K562 (cell line): ENCODE data around the gene GFOD1. TPM values are rescaled to one million over a fixed set of nuclear protein-coding genes. Genes with fewer than 3 reads are reported as not detected.

Experiments used
- ATAC-seq: fragments of 200-7000 bp; cut with Tn5 transposase; 3 replicates; pipeline ENCODE4 v1.9.1; 2020; ENCODE audit warnings: moderate library complexity
- BruUV-seq: library from RNA; stranded (reverse); fragments of 400-500 nt; replicated peaks from 2 replicates; lab custom pipeline; 2021; lab: Mats Ljungman, UMichigan
- CTCF ChIA-PET: fragments of 300-600 bp; formaldehyde crosslinking; extraction: SDS; loops from one replicate; lab custom pipeline; 2021; ENCODE audit warnings: low intra/inter-chr PET ratio; lab: Yijun Ruan, JAX
- POLR2A ChIA-PET: fragments of 300-600, 350-650 bp; sonication (Branson Sonifier 250); formaldehyde crosslinking; extraction: SDS; loops from one replicate; lab custom pipeline; 2021; ENCODE audit warnings: antibody characterized with exemption, inconsistent platforms; lab: Yijun Ruan, JAX
- DNase-seq, 4 experiments: peaks; one replicate each; pipeline versions ENCODE4 v3.0.0 to v3.0.0-alpha.2; 2011 to 2018; ENCODE audit warnings: low spot score in 3 of 4, mixed read lengths in 3 of 4; ENCODE audit errors: extremely low read depth in 1 of 4
- FAIRE-seq: peaks from 2 replicates; lab custom pipeline; 2011; peaks lifted over from hg19 to GRCh38; lab: Jason Lieb, UNC
- H2AFZ ChIP-seq: 2 replicates; pipeline ENCODE4 v1.6.0; 2011; ENCODE audit warnings: low read depth, low read length, control low read depth, inconsistent platforms
- H3K27ac ChIP-seq: fragments of 200-600 bp; 3 replicates; pipeline ENCODE4 v1.8.0; 2011; ENCODE audit warnings: low read depth, mild to moderate bottlenecking, control low read depth, inconsistent platforms, low read length, moderate library complexity, mixed read lengths; ENCODE audit errors: extremely low read depth
- H3K27me3 ChIP-seq, 2 experiments: fragments of 300-600 bp in 1 of 2; 2 replicates in 1 of 2; 3 replicates in 1 of 2; pipeline versions ENCODE4 v1.6.0 to v1.8.0; 2011; ENCODE audit warnings: inconsistent platforms in 2 of 2, low read length in 2 of 2, mild to moderate bottlenecking in 1 of 2, mixed read lengths in 1 of 2, moderate library complexity in 1 of 2; ENCODE audit not compliant: control insufficient read depth in 2 of 2, insufficient read depth in 2 of 2
- H3K36me3 ChIP-seq: fragments of 300-600 bp; 3 replicates; pipeline ENCODE4 v1.8.0; 2011; ENCODE audit warnings: mild to moderate bottlenecking, low read length, inconsistent platforms; ENCODE audit not compliant: control insufficient read depth, insufficient read depth
- H3K4me1 ChIP-seq, 2 experiments: fragments of 200-600 bp in 1 of 2; replicated peaks in 1 of 2; 2 replicates in 1 of 2; 3 replicates in 1 of 2; pipeline versions ENCODE4 v1.5.1 to v1.8.0; 2011; ENCODE audit warnings: inconsistent platforms in 2 of 2, low read length in 2 of 2, mild to moderate bottlenecking in 1 of 2, mixed read lengths in 1 of 2, moderate library complexity in 1 of 2; ENCODE audit not compliant: control insufficient read depth in 2 of 2, insufficient read depth in 2 of 2
- H3K4me2 ChIP-seq: 2 replicates; pipeline ENCODE4 v1.6.1; 2011; ENCODE audit warnings: low read length, control low read depth, inconsistent platforms, mixed read lengths; ENCODE audit not compliant: insufficient read depth
- H3K4me3 ChIP-seq: fragments of 200-600 bp; sonication (generic), shearing (Covaris generic); 2 replicates; pipeline ENCODE4 v1.5.1; 2016; ENCODE audit warnings: control low read depth, inconsistent platforms
- H3K79me2 ChIP-seq: fragments of 200-600 bp; 3 replicates; pipeline ENCODE4 v1.8.0; 2011; ENCODE audit warnings: low read length, inconsistent platforms; ENCODE audit not compliant: control insufficient read depth, insufficient read depth
- H3K9ac ChIP-seq, 2 experiments: 2 replicates each; pipeline versions ENCODE4 v1.6.0 to v1.6.1; 2011; ENCODE audit warnings: low read depth in 2 of 2, low read length in 2 of 2, control low read depth in 1 of 2, inconsistent platforms in 1 of 2, mild to moderate bottlenecking in 1 of 2, mixed read lengths in 1 of 2; ENCODE audit not compliant: insufficient read depth in 1 of 2
- H3K9me1 ChIP-seq: one replicate; pipeline ENCODE4 v1.6.0; 2011; ENCODE audit warnings: inconsistent platforms, mild to moderate bottlenecking, low read length, moderate library complexity; ENCODE audit not compliant: control insufficient read depth, insufficient read depth
- H3K9me3 ChIP-seq: replicated peaks from 2 replicates; pipeline ENCODE4 v1.5.1; 2011; ENCODE audit warnings: low read depth, low read length, inconsistent platforms; ENCODE audit not compliant: control insufficient read depth, insufficient read depth
- H4K20me1 ChIP-seq: replicated peaks from 2 replicates; pipeline ENCODE4 v1.6.1; 2011; ENCODE audit warnings: low read length, inconsistent platforms, mixed read lengths; ENCODE audit not compliant: control insufficient read depth, insufficient read depth
- CBFA2T2 ChIP-seq: fragments of 450-650 bp; conservative IDR thresholded peaks from 2 replicates; pipeline ENCODE4 v1.6.1; 2017; ENCODE audit warnings: mild to moderate bottlenecking
- CBFA2T3 ChIP-seq: fragments of 450-650 bp; IDR thresholded peaks from 2 replicates; pipeline ENCODE4 v1.6.1; 2017
- DNMT1 ChIP-seq: fragments of 450-650 bp; IDR thresholded peaks from 2 replicates; pipeline ENCODE4 v1.6.1; 2016; ENCODE audit warnings: antibody characterized with exemption, mild to moderate bottlenecking
- FOSL1 ChIP-seq: fragments of 200-800 bp; sonication (Bioruptor generic); conservative IDR thresholded peaks from 2 replicates; pipeline ENCODE4 v1.6.1; 2016; ENCODE audit warnings: missing genetic modification characterization, missing compliant biosample characterization
- KLF1 ChIP-seq: fragments of 450-650 bp; IDR thresholded peaks from 2 replicates; pipeline ENCODE4 v1.6.1; 2016; ENCODE audit warnings: missing genetic modification characterization, missing compliant biosample characterization
- POLR3A ChIP-seq: IDR thresholded peaks from 2 replicates; pipeline ENCODE4 v1.6.1; 2011; ENCODE audit warnings: borderline replicate concordance, mild to moderate bottlenecking, moderate library complexity; ENCODE audit not compliant: insufficient read length, insufficient read depth; ENCODE audit errors: extremely low read depth
- SIN3B ChIP-seq: fragments of 450-650 bp; IDR thresholded peaks from 2 replicates; pipeline ENCODE4 v1.6.1; 2017; ENCODE audit warnings: low read depth, mild to moderate bottlenecking, moderate library complexity
- SP2 ChIP-seq: IDR thresholded peaks from 2 replicates; pipeline ENCODE4 v1.6.1; 2011; ENCODE audit warnings: mild to moderate bottlenecking, low read depth, low read length, moderate library complexity; ENCODE audit not compliant: poor library complexity, severe bottlenecking; ENCODE audit errors: extremely low read depth
- SREBF2 ChIP-seq: sonication (generic); formaldehyde crosslinking; IDR thresholded peaks from 2 replicates; pipeline ENCODE4 v1.4.0; 2020; ENCODE audit warnings: mild to moderate bottlenecking, missing genetic modification reagents
- TCF3 ChIP-seq: sonication (generic); formaldehyde crosslinking; IDR thresholded peaks from 2 replicates; pipeline ENCODE4 v1.4.0; 2020; ENCODE audit warnings: mild to moderate bottlenecking, missing genetic modification reagents
- TEAD4 ChIP-seq, 2 experiments: sonication (generic) in 1 of 2; formaldehyde crosslinking in 1 of 2; IDR thresholded peaks; 2 replicates each; pipeline versions ENCODE4 v1.6.1 to v1.8.0; 2012 to 2022; ENCODE audit warnings: borderline replicate concordance in 1 of 2, inconsistent platforms in 1 of 2, low read length in 1 of 2, mild to moderate bottlenecking in 1 of 2, missing genetic modification reagents in 1 of 2
- WGBS: fragments of 100-300 bp; shearing (Covaris generic); methylation state at CpG from one replicate; pipeline ENCODE4 v1.1.6; 2016; ENCODE audit warnings: low coverage, mixed read lengths; ENCODE audit not compliant: insufficient coverage; ENCODE audit errors: missing lambda C conversion rate; 5-methylcytosine and 5-hydroxymethylcytosine counted together
- in situ Hi-C: fragments of 300-500 bp; cut with MboI; formaldehyde crosslinking; loops from 4 replicates; pipeline ENCODE4 v1.15.0; 2018; ENCODE audit warnings: inconsistent platforms, mixed read lengths
- intact Hi-C: fragments of 100-400 bp; cut with micrococcal nuclease; formaldehyde crosslinking; loops from 2 replicates; pipeline ENCODE4 v1.14.2; 2022
- polyA plus RNA-seq, 8 experiments: library from polyadenylated mRNA; depleted of rRNA in 4 of 8; stranded (reverse) in 5 of 8; unstranded in 3 of 8; fragments of >200 nt; fragmentation: Nextera tagmentation in 2 of 8; fragmentation: Illumina TruSeq in 1 of 8; extraction: Ambion mirVana in 2 of 8; extraction: Trizol in 1 of 8; gene quantifications; 2 replicates each; pipeline versions ENCODE4 v1.2.1 to v1.2.3, GENCODE V29; 2011 to 2014; ENCODE audit warnings: inconsistent platforms in 1 of 8, missing spikeins in 1 of 8
- total RNA-seq, 7 experiments: library from RNA; depleted of rRNA in 6 of 7; stranded (reverse); fragments of >200 nt in 6 of 7; fragmentation: Illumina TruSeq in 2 of 7; extraction: Trizol in 2 of 7; gene quantifications; 2 replicates each; pipeline versions ENCODE4 v1.2.1 to v1.2.3, GENCODE V29; 2011 to 2021; ENCODE audit warnings: low replicate concordance in 1 of 7
- TF ChIP-seq, protein P1 (sequence below): fragments of 450-650 bp; formaldehyde crosslinking; IDR thresholded peaks from 2 replicates; pipeline ENCODE4 v1.4.0; 2020; ENCODE audit warnings: mild to moderate bottlenecking, moderate library complexity

Gene GFOD1
- total and polyA plus RNA-seq, 9 of the 15 experiments (the other 6 are each of a cell fraction or from before 2014, with no cell fraction given): 3.8 to 12.0 (median 8.2) TPM

DNA sequence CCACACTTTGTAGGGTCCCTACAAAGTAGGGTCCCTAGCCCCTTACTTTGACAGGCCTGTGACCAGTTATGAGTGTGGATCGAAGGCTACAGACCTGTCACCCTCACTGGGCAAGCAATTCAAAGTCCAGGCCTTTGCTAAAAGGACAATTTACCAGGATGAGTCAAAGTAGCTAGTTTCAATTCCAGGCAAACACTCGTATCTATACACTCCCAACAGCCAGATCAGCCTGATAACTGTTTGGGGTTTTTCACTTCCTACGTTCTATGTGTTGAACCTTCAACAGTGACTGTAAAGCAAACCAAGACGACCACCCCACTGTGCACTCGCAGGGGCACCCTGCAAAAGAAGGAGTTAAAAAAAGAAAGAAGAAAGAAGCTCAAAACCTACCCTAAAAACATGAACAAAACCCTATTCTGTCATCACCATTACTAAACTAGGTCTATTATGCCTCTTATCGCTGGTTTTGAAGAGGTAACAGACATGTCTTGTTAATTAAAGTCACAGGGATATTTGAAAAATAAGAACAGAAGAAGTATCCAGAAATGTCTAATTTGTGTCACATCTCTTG is 3.2 kb downstream of the GFOD1 start (continued):
- TF ChIP-seq SP2 (no peak), TCF3 (CRISPR knock-in tag) (peak; percentile 43; the same call in 1 of the 2 replicates), KLF1 (tag) (no peak), TEAD4 (IDR thresholded peaks at IDR 0.05; ENCODE audit: low read length) (peak; percentile 56; the same call in 1 of the 2 replicates), TEAD4 (CRISPR knock-in tag; IDR thresholded peaks at IDR 0.05; ENCODE audit: borderline replicate concordance) (no peak), DNMT1 (no peak)
- TF ChIP-seq, protein P1, sequence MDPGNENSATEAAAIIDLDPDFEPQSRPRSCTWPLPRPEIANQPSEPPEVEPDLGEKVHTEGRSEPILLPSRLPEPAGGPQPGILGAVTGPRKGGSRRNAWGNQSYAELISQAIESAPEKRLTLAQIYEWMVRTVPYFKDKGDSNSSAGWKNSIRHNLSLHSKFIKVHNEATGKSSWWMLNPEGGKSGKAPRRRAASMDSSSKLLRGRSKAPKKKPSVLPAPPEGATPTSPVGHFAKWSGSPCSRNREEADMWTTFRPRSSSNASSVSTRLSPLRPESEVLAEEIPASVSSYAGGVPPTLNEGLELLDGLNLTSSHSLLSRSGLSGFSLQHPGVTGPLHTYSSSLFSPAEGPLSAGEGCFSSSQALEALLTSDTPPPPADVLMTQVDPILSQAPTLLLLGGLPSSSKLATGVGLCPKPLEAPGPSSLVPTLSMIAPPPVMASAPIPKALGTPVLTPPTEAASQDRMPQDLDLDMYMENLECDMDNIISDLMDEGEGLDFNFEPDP (CRISPR knock-in tag): no peak
- TF ChIP-seq, all 486 proteins: peak for 30

DNA sequence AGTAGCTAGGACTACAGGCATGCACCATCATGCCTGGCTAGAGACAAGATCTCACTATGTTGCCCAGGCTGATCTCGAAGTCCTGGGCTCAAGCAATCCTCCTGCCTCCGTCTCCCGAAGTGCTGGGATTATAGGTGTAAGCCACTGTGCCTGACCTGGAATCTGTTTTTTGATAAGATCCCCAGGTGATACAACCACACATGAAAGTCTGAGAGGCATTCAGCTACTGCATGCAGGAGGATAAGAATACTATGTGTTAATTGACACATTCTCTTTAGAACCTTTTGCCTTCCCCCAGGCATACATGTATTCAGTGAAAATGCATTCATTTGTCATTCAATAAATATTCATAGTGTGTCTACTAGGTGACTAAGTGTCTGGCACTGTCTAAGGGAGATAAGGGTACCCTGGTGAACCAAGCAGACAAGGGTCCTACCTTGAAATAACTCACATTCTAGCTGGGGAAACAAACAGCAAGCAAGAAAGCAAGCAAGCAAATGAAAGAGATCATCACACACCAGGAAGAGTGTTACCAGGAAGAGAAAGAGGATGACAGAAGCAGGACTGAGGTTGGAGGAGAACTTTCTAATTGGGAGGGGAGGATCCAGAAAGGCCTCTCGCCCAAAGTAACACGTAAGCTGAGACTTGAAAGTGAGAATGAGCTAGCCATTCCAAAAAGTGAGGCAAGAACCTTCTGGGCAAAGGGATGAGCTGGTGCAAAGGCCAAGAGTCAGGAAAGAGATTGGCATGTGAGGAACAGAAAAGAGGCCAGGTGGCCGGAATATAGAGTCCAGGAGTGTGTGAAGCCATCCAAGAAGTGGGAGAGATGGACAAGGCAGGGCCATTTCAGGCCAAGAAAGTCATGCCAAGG is 6.5 kb downstream of the GFOD1 start:
- H3K4me2 ChIP-seq: no peak overlapping the region
- no peaks in the 10 kb centered on the region; the same call in 2 of the 3 replicates for H3K36me3 ChIP-seq
- POLR2A ChIA-PET: interaction anchor here (0.8 kb wide), 1 partner anchor 135 kb away, joined by 4 read pairs; the partner anchor contains the start of gene NOL7
- BruUV-seq: no TSS peak
- peaks cover 33% of the 10 kb centered on the region for H3K79me2 ChIP-seq
- H3K4me3 ChIP-seq: no peak overlapping the region
- no peak overlapping the region for H3K9ac ChIP-seq
- H3K9me3 ChIP-seq: no peaks in the 10 kb centered on the region
- peaks cover 6 to 32% of the 10 kb centered on the region in 2 experiments for H3K4me1 ChIP-seq
- WGBS: 75% methylated on average over 6 of the region's 6 CpGs
- no peaks in the 10 kb centered on the region for H4K20me1 ChIP-seq
- no peak overlapping the region for H3K27ac ChIP-seq
- peak in 1 of 4 experiments; percentile 14 for DNase-seq
- no peak overlapping the region for H2AFZ ChIP-seq
- FAIRE-seq: no peak
- ATAC-seq: no peak
- no peaks in the 10 kb centered on the region for H3K9me1 ChIP-seq
- CTCF ChIA-PET: no interaction called here
- in situ Hi-C loops: no loop called here
- intact Hi-C loops: no loop called here
- H3K27me3 ChIP-seq: no peaks in the 10 kb centered on the region
- TF ChIP-seq CBFA2T3 (0 out of 2 replicates have a peak, but pooled peaks have one; percentile 13), SREBF2 (CRISPR knock-in tag) (no peak), SIN3B (no peak), CBFA2T2 (0 out of 2 replicates have a peak, but pooled peaks have one; percentile 3), POLR3A (no peak), FOSL1 (tag) (peak; percentile 31; the same call in 1 of the 2 replicates)
